ENCODE data around the gene TMEM213.
A peak's percentile ranks its signal among the peaks of the same experiment; 100 is the strongest.

TMEM213 gene

DNA sequence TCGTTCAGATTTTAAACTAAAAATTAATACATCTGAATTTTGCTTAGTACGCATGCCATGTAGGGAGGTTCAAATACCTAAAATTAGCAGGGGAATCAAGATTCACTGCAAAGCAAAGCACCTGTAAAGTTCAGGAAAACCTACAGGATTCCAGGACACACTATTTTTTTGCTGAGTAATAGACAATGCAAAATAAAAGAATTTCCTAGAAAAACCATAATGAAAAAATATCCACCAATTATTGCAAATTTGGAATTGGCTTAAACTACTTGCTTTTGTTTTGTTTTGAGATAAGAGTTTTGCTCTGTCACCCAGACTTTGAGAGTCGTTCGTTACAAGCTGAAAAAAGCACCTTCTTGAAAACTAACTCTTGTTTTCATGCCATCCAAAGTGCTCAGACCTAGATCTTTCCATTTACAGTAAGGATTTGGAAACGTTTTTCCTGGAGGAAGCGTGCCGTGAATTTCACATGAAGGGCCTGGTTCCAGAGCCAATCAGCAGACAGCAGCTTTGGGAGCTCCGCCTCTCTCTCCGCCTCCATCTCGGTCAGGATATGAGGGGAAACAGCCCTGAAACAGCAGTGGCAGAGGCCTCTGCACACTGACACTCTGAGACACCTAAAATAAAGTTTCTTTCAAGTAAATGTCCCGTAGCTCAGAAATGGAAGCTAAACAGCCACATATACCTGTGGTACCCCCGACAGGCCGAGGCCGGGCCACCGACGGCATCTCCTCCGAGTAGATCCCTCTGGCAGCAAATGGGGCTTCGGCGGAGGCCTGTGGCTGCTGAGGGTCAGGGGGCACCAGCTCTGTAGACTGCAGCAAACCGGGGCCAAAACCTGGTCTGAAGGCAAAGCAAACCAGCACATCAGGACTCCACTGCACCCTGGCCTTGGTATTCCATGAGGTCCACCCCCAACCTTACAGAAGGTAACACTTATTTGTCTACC, 46.1 kb downstream of the TMEM213 start:
- DNase-seq: no peak

DNA sequence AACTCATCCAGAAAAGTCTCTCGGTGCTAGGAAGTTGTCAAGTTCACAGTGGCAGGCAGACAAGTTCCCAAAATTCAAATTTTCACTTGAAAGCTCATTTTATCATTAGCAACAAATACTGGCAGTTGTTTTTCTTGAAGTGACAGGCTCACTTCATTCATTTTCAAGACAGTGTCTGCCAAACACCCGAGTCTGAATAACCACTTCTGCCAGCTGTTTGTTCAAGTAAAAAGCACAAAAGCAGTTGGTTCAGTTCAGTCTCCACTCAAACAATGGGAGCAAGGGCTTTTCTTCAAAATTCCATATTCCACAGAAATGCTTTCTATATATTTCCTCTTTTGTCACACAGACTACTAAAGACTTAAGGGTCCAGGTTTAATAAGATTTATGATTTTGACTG, 47.9 kb downstream of the TMEM213 start:
- DNase-seq: no peak

DNA sequence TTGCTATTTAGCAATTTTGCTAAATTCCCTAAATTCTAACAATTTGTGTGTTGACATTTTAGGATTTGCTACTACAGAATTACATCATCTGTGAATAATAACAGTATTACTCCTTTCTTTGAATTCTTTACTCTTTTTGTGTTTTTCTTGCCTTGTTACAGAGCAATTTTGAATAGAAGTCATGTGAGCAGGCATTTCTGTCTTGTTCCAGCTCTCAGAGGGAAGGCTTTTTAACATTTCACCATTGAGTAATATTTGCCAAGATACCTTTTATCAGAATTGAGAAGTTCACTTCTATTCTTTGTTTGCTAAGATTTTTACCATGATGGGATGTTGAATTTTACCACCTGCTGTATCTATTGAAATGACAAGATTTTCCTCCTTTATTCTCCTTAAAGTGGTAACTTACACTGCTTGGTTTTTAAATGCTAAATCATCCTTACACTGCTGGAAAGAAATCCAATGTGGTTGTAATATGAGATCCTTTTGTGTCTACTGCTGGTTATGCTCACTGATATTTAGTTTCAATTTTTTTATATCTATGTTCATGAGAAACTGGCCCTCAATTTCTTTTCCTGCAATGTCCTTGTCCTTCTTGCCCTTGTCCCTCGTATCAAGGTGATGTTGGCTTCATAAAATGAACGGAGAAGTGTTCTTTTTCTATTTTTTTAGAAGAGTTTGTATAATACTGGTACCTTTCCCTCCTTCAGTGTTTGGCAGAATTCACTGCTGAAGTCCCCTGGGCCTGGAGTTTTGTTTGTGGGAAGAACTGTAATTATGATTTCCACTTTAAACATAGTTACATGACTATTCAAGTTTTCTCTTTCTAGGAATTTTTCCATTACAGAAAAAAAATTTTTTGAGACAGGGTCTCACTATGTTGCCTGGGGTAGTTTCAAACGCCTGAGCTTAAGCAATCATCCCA, 50.5 kb downstream of the TMEM213 start:
- DNase-seq: no peak

DNA sequence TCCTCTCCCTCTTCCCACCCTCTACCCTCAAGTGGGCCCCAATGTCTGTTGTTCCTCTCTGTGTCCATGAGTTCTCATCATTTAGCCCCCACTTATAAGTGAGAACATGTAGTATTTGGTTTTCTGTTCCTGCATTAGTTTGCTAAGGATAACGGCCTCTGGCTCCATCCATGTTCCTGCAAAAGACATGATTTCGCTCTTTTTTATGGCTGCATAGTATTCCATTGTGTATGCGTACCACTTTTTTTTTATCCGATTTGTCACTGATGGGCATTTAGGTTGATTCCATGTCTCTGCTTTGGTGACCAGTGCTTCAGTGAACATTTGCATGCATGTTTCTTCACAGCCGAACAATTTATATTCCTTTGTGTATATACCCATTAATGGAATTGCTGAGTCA, 51.9 kb downstream of the TMEM213 start:
- no peak for DNase-seq

DNA sequence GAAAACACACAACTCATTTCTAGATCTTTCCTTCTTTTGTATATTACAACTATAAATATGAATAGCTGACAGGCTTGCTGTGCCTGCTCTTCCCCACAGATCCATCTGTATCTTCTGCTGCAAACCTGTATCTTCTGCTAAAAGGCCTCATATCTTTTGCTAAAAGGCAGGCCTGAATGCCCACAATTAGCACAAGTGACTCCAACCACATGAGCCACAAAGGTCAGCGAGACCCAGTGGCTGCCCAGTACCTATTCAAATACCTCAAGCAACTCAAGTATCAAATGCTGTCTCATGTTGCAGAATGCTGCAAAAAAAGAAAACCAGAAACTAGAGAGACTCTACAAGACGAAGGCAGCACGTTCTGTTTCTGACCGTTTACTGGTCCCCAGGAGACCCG, 54.7 kb downstream of the TMEM213 start:
- DNase-seq: no peak

DNA sequence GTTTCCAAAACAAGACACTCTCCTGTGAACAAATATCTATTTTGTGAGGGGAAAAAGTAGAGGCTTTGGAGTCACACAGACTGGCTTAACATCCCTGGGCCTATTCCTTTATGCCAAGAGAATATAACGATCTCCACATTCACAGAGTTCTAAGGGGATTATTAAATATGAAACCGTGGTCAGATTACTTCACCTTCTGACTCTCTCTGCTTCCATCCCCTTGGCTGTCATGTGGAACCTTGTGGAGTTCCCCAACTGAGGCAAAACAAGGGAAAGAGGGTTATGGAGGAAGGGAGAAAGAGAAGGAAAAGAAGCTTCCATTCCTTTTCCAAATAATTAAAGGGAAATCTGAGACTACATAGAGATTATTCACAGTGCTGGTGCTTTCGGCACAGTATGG, 55.7 kb downstream of the TMEM213 start:
- no peak for DNase-seq

DNA sequence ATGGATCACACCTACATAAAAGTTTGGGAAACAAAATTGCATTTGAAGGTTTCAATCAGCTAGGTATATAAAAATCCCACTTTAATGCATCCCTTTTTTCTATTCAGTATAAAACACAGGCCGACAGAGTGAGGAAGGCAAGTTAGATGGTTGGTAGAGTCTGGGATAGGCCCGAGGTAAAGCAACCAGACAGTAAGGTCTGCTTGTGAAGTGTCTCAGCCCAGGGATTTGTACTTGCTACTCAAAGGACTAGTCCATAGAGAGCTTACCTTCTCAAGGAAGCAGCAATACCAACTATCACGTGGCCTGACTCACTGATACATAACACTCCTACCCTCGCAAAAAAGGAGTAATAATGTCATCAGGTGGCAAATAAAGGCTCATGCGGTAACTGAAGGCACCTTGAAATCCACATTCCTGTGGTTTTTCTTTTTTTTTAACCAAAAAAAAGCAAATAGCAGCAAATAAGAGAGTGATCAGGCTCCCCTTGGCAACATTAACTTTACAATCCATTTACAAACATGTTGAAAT, 56.4 kb downstream of the TMEM213 start:
- no peak for DNase-seq

DNA sequence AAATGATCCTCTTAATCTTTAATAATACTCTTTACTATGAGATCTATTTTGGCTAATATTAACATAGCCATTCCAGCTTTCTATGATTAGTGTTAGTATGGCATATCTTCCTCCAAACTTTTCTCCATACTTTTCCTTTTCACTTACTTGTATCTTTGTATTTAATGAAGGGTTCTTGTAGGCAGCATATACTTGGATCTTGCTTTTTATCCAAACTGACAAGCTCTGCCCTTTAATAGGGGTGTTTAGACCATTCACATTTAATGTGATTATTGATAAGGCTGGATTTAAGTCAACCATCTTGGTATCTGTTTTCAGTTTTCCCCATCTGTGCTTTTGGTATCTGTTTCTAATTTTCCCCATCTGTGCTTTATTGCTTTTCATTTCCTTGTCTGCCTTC, 59.9 kb downstream of the TMEM213 start:
- no peak for DNase-seq

DNA sequence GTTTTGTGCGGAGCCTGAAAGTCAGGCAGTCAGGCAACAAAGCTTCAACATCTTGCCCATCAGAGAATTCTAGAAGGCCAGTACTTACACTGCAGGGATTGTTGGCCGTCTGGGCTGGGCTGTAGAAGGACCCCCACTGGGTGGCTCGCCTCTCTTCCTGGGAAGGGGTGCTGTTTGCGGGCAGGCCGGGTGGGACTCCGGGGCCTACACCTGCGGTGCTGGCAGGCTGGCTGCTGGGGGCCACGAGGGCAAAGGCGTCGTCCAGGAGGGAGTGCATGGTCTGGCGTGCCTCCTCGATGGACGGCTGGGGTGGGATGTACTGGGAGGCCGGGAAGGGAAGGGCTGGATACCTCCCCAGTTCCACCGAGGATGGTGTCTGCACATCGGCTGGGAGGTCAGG, 63.3 kb downstream of the TMEM213 start:
- DNase-seq: no peak

DNA sequence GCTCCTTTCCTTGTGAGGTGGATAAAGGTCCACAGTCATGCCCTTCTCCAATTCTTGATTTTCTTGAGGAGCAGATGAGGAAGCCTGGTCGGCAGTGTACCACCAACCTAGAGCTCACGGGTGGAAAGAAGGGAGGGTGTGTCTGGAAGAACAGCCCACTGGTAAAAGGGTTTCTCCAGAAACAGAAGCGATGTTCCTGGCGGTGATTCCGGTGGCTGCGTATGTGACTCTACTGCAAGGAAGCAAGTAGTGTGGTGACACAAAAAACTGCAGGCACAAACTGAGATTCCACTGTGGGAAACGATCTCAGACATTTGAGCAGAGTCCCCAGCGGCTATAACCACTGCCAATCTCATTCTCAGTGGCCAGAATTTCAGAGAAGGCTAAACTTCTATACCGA, 66.1 kb downstream of the TMEM213 start:
- DNase-seq: no peak

DNA sequence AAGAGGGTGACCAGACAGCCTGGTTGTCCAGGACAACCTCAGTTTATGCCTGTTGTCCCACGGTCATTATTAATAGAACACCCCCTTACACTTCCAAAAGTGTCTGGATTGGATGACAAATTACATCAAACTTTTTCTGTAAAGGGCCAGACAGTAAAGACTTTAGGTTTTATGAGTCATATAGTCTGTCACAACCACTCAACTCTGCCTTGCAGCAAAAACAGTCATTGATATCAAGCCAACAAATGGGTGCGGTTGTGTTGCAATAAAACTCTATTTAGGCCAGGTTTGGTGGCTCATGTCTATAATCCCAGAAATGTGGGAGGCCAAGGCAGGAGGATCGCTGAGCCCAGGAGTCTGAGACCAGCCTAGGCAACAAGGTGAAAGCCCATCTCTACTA, 66.9 kb downstream of the TMEM213 start:
- DNase-seq: no peak

DNA sequence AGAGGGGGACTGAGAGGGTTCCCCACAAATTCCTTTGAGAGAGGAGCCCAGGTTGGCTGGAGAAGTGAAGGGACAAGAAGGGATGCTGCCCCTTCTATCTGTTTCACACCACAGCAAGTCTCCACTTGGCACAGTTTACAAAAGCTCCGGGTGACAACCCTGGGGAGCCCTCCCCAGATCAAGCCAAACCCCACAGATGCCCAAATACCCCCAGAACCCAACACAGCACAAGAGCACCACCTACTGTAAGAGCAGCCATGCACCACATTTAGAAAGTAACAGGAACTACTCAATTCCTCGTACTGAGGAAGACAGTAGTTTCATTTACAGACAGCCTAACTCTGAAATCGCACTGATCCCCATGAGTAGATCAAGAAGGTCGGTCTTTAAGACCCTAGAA, 68.0 kb downstream of the TMEM213 start:
- peak; percentile 19 for DNase-seq

DNA sequence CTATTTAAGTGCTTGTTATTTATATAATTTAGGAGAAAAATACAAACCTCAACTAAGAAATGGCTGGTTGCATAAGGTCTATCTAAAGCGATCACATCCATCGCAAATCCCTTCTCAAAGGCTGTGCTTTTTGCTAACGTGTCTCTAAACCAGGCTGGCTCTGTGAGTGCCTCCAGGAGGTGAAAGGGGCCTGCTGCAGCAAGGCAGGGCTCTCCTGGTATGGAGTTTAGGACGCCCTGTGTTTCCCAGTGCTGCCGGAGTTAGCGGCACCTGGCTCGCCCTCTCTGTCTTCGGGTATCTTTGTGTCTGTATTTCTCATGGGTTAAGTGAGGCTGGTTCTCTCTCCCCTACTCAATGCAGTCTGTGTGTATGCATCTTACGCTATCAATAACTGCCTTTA, 68.6 kb downstream of the TMEM213 start:
- no peak for DNase-seq

DNA sequence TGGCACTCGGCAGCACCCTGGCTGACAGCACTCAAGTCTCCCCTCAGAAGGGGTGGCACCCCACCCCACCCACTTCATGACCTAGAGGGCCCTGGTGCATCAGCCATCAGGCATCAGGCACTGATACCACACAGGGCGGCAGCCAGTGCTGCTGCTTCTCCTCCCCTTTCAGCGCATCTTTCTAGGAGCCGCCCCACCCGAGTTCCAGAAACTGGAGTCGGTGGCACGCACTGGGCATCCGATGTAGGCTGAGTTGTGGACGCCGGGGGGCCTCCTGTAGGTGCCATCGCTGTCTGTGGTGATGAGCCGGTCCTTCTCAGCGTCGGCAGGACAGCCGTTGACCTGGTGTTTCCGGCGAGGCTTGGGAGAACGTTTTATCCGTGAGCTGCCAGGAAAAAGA, 70.0 kb downstream of the TMEM213 start:
- no peak for DNase-seq

DNA sequence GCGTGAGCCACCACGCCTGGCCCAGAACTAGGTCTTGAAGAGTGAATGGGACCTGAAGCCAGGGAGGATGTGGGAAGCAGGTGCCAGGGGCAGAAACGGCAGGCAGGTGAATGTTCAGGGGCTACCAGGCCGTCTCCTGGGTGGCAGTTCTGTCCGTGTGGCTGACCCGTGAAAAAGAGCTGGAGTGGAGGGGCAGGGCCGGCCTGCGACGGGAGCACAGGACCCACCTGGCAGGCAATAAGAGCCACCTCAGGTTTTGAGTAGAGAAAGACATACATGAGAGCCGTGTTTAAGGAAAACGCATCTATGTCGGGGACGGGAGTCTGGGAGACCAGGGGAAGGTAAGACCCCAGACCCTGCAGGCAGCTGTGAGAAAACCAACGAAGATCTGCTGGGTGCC, 70.9 kb downstream of the TMEM213 start:
- DNase-seq: no peak

DNA sequence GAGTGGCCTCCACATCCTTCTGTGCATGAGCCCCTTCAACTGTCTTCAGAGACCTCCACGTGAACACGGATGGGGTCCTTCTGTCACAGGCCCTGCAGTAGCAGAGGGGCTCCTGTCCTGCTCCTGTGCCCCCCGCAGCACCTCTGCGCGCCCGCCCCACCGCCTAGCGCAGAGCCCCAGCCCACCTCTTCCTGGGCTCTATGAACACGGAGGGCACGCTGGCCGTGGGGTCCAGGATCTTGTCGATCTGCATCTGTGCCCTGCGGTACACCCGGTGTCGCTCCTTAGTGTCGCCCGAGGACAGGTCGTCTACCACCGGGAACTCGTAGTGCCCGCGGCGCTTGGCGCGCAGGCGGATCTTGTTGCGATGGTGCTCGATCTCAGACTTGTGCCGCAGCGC, 71.6 kb downstream of the TMEM213 start:
- DNase-seq: no peak

DNA sequence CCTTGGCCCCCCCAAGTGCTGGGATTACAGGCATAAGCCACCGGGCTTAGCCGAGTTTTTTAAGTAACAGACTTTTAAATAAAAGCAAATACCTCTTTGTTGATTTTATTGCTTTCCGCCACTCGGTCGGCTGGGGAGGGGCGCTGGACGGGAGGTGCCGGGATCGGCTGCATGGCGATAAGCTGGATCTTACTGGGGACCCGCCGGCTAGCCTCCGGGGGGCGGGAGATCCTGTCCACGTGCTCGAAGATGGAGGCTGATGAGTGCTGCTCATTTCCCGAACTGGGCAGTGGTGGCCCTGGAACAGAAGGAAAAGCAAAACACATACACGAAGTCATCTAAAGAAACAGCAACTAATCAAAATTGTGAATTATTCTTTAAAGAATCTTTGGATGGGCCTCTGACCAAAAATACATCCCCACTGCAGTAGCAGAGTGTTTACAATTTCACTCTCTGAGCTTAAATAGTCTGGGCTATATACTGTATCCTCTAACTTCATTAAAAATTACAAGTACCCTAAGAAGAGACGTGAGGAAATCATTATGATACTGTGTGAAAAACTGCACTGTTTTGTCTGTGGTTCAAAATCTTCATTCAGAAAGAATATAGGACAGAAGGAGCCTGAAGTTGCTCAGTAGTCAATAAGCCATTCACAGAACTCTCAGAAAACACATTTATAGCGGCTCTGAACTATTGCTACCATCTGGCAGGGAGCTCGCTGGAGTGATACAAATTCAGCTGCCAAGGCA, 73.4 kb downstream of the TMEM213 start:
- DNase-seq: no peak

DNA sequence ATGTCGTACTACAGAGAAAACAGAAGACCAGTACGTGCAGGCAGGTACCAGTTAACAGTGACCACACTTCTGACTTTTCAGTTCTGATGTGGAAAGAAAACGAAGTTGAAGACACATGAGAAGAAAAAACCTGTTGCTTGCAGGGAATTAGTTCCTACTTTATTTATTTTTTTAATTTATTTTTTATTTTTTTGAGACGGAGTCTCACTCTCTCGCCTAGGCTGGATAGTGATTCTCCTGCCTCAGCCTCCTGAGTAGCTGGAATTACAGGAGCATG, 74.0 kb downstream of the TMEM213 start:
- DNase-seq: no peak

DNA sequence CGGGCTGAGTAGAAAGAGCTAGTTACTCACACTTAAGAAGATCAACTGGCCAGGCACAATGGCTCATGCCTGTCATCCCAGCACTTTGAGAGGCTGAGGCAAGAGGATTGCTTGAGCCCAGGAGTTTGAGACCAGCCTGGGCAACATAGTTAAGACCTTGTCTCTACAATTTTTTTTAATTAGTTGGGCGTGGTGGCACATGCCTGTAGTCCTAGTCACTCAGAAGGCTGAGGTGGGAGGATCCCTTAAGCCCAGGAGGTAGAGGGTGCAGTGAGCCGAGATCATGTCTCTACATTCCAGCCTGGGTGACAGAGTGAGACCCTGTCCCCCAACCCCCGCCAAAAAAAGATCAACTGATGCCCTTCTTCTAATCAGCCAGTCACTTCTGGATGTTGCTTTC, 74.8 kb downstream of the TMEM213 start:
- DNase-seq: no peak

DNA sequence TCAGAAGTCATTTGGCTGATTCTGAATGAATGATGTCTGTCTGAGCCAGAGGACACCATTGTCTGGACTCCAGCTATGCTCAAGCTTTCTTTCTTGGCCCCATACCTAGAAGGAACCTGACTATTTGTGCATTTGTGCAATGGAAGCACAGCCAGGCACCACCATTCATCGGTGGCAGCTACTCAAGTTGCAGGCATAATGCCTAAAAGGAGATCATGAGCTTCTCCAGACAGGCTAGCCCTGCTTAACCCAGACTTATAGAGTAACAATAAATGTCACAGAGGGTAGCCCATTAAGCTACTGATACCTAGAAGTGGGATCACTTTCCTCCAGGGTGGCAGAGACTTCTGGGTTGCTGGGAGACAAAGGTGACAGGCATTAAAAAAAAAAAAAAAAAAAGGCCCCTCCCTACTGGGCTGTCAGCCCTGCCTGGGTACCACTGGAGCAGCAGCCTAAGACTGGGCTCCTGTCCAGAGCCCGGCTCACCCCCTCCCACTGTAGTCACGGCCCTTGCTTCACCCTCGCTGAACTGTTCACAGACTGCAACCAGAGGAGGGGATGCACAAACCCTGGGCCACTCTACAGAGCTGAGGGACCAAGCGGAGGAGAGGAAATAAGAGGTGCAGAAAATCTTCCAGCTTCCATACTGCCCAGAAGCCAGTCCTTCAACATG, 75.6 kb downstream of the TMEM213 start:
- DNase-seq: no peak

DNA sequence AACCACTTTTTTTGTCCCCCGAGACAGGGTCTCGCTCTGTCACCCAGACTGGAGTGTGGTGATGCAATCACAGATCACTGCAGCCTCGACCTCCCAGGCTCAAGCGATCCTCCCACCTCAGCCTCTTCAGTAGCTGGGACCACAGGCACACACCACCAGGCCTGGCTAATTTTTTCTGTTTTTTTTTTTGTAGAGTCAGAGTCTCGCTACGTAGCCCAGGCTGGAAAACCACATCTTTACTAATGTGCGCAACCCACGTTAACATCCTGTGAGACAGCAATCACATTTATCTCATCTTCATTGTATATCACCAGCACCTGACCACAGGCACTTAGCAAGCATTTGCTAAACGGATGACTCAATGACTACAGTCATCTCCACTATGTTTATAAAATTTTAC, 78.0 kb downstream of the TMEM213 start:
- peak; percentile 55 for DNase-seq

DNA sequence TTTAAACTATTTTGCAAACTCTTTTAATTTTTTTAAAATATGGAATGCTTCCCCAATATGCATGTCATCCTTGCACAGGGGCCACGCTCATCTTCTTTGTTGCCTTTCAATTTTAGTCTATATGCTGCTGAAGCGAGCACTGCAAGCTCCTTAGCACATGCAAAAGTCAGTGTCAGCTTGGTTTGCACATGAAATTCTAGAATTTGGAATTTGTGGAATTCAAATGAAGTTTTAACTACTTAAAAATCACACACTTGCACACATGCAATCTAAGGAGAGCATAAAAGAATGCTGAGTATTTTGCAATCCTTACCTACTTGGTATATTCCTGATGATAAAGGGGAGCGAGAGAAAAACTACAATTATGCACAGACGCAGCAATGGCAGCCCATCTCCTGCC, 78.5 kb downstream of the TMEM213 start:
- no peak for DNase-seq

DNA sequence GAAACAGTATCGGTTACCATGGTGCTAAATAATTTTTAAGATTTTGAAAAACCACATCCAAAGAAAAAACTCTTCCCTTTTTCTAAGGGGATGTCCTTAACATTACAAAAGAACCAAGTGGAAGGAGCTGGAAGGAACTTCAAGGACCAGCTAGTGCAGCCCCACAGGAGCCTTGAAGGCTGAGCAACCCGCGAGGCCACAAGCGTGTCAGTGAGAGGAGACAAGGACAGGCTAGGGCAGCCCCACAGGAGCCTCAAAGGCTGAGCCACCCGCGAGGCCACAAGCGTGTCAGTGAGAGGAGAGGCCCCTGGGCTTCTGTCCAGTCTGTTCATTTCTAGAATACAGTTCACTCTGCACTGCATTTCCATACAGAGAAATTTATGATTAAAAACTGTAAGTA, 80.3 kb downstream of the TMEM213 start:
- no peak for DNase-seq

Data from CD4-positive, alpha-beta T cell treated with Interleukin-15 for 1 hour (primary cell).